CD14-positive monocyte (primary cell): ENCODE measurements around the gene MYH7B. TPM values are rescaled to one million over a fixed set of nuclear protein-coding genes. Genes with fewer than 3 reads are reported as not detected.
A peak's percentile ranks its signal among the peaks of the same experiment; 100 is the strongest.

Experiments
- DNase-seq, 3 donors: peaks; one replicate each; pipeline ENCODE4 v3.0.0-alpha.2; 2011 to 2022
- H2AFZ ChIP-seq: 2 replicates; pipeline ENCODE4 v1.6.0; 2012; ENCODE audit warnings: mild to moderate bottlenecking, low read depth, low read length, inconsistent platforms; ENCODE audit not compliant: insufficient read depth, poor library complexity, severe bottlenecking
- H3K27ac ChIP-seq, 2 donors: 1 replicate in 1 of 2; 2 replicates in 1 of 2; pipeline ENCODE4 v1.5.1; 2012 to 2013; ENCODE audit warnings: low read length in 2 of 2, control low read depth in 1 of 2, inconsistent platforms in 1 of 2, low read depth in 1 of 2, mild to moderate bottlenecking in 1 of 2
- H3K27me3 ChIP-seq, 2 donors: one replicate each; pipeline versions ENCODE4 v1.6.0 to v1.6.1; 2011 to 2013; ENCODE audit warnings: low read length in 2 of 2; ENCODE audit not compliant: control insufficient read depth in 2 of 2, insufficient read depth in 2 of 2
- H3K36me3 ChIP-seq, 2 donors: replicated peaks in 1 of 2; 1 replicate in 1 of 2; 2 replicates in 1 of 2; pipeline versions ENCODE4 v1.5.1 to v1.6.1; 2012 to 2013; ENCODE audit warnings: low read length in 2 of 2, control low read depth in 1 of 2, inconsistent platforms in 1 of 2, mild to moderate bottlenecking in 1 of 2; ENCODE audit not compliant: insufficient read depth in 2 of 2, control insufficient read depth in 1 of 2
- H3K4me1 ChIP-seq, 2 donors: 1 replicate in 1 of 2; 2 replicates in 1 of 2; pipeline versions ENCODE4 v1.5.1 to v1.6.1; 2012 to 2013; ENCODE audit warnings: low read length in 2 of 2, control low read depth in 1 of 2, inconsistent platforms in 1 of 2, mild to moderate bottlenecking in 1 of 2, moderate library complexity in 1 of 2; ENCODE audit not compliant: insufficient read depth in 2 of 2, control insufficient read depth in 1 of 2
- H3K4me2 ChIP-seq: replicated peaks from 2 replicates; pipeline ENCODE3; 2012; ENCODE audit warnings: low read length, moderate library complexity, mild to moderate bottlenecking; ENCODE audit not compliant: poor library complexity, severe bottlenecking; ENCODE audit errors: extremely low read depth
- H3K4me3 ChIP-seq, 3 experiments: fragments of 200-600 bp in 1 of 3; sonication (generic) in 1 of 3; replicated peaks in 1 of 3; 1 replicate in 2 of 3; 2 replicates in 1 of 3; pipeline ENCODE4 v1.5.1; 2011 to 2013; ENCODE audit warnings: low read length in 3 of 3, mild to moderate bottlenecking in 3 of 3, control low read depth in 2 of 3, low read depth in 2 of 3, inconsistent platforms in 1 of 3, moderate library complexity in 1 of 3
- H3K79me2 ChIP-seq: 2 replicates; pipeline ENCODE4 v1.6.0; 2012; ENCODE audit warnings: mild to moderate bottlenecking, control low read depth, inconsistent platforms, low read length, moderate library complexity; ENCODE audit not compliant: insufficient read depth
- H3K9ac ChIP-seq: 2 replicates; pipeline ENCODE4 v1.6.0; 2017; ENCODE audit warnings: low read length, mild to moderate bottlenecking; ENCODE audit not compliant: insufficient read depth, poor library complexity, severe bottlenecking
- H3K9me3 ChIP-seq, 2 donors: replicated peaks in 1 of 2; 1 replicate in 1 of 2; 2 replicates in 1 of 2; pipeline versions ENCODE4 v1.5.1 to v1.6.1; 2012 to 2013; ENCODE audit warnings: low read length in 2 of 2, control low read depth in 1 of 2; ENCODE audit not compliant: control insufficient read depth in 1 of 2, insufficient read depth in 1 of 2
- H4K20me1 ChIP-seq: 2 replicates; pipeline ENCODE4 v1.6.0; 2012; ENCODE audit warnings: mild to moderate bottlenecking, low read length, control low read depth, moderate library complexity; ENCODE audit not compliant: insufficient read depth
- H3K27ac Mint-ChIP-seq, 7 donors: one replicate each; pipeline ENCODE4 v1.8.0; 2020; ENCODE audit warnings: mild to moderate bottlenecking in 7 of 7, mixed read lengths in 7 of 7, moderate library complexity in 6 of 7, inconsistent platforms in 2 of 7
- H3K27me3 Mint-ChIP-seq, 3 donors: one replicate each; pipeline ENCODE4 v1.8.0; 2021 to 2022; ENCODE audit warnings: low read depth in 3 of 3, mild to moderate bottlenecking in 3 of 3, mixed read lengths in 3 of 3, moderate library complexity in 3 of 3, inconsistent platforms in 1 of 3
- H3K36me3 Mint-ChIP-seq, 2 donors: one replicate each; pipeline ENCODE4 v1.8.0; 2020; ENCODE audit warnings: mixed read lengths in 2 of 2, inconsistent platforms in 1 of 2, mild to moderate bottlenecking in 1 of 2
- H3K4me1 Mint-ChIP-seq: one replicate; pipeline ENCODE4 v1.8.0; 2020; ENCODE audit warnings: mild to moderate bottlenecking, mixed read lengths
- H3K4me3 Mint-ChIP-seq, 2 donors: one replicate each; pipeline ENCODE4 v1.8.0; 2020; ENCODE audit warnings: mild to moderate bottlenecking in 2 of 2, mixed read lengths in 2 of 2, moderate library complexity in 1 of 2
- H3K9me3 Mint-ChIP-seq, 7 donors: one replicate each; pipeline ENCODE4 v1.8.0; 2020 to 2022; ENCODE audit warnings: mixed read lengths in 7 of 7, mild to moderate bottlenecking in 6 of 7, moderate library complexity in 6 of 7, inconsistent platforms in 2 of 7
- WGBS: methylation state at CpG from one replicate; pipeline ENCODE4 v1.1.5; 2013; ENCODE audit warnings: missing lambda C conversion rate; ENCODE audit not compliant: insufficient coverage; 5-methylcytosine and 5-hydroxymethylcytosine counted together
- intact Hi-C, 2 donors: fragments of 100-400 bp; cut with micrococcal nuclease; formaldehyde crosslinking; loops; one replicate each; pipeline versions ENCODE4 v1.15.0 to v1.15.1; 2023
- polyA plus RNA-seq, 3 donors: library from polyadenylated mRNA; depleted of rRNA in 1 of 3; unstranded in 2 of 3; stranded (reverse) in 1 of 3; fragments of 300-500 nt in 2 of 3; fragments of >200 nt in 1 of 3; fragmentation: Illumina TruSeq in 2 of 3; gene quantifications; 1 replicate in 2 of 3; 2 replicates in 1 of 3; pipeline ENCODE4 v1.2.3, GENCODE V29; 2012 to 2021
- TF ChIP-seq, protein P1 (sequence below): fragments of 200-600 bp; IDR thresholded peaks from one replicate; pipeline ENCODE4 v1.8.0; 2022; ENCODE audit warnings: antibody characterized with exemption, mild to moderate bottlenecking

The MYH7B gene
- polyA plus RNA-seq, 3 donors, result 0.75 TPM; not detected in 2

GRCh38 chr20:34925341-34925740 lies 30.3 kb upstream of the MYH7B start:
- H3K4me2 ChIP-seq, result no peak overlapping the region
- peaks cover 0 to 4% (median 0%) of the 10 kb centered on the region in 3 donors for H3K27me3 Mint-ChIP-seq
- peak overlapping the region in 3 of 7 donors; percentile 32 to 63 (median 40) for H3K27ac Mint-ChIP-seq
- no peaks in the 10 kb centered on the region for H3K27me3 ChIP-seq
- no peak overlapping the region for H3K9ac ChIP-seq
- H4K20me1 ChIP-seq, result no peaks in the 10 kb centered on the region
- peaks cover 1% of the 10 kb centered on the region for H3K4me1 Mint-ChIP-seq
- H3K9me3 Mint-ChIP-seq, result no peaks in the 10 kb centered on the region
- WGBS, result no CpG with 5 or more reads among the region's 3 CpGs
- no peak overlapping the region for H2AFZ ChIP-seq
- no peak overlapping the region for H3K4me3 ChIP-seq
- no peaks in the 10 kb centered on the region for H3K4me1 ChIP-seq
- H3K9me3 ChIP-seq, result no peaks in the 10 kb centered on the region
- H3K36me3 ChIP-seq, result peaks cover 90 to 100% of the 10 kb centered on the region in 2 donors
- H3K79me2 ChIP-seq, result no peaks in the 10 kb centered on the region
- no peak overlapping the region for H3K4me3 Mint-ChIP-seq
- H3K27ac ChIP-seq, result no peak overlapping the region
- no peak for DNase-seq
- intact Hi-C loops, result no loop called here
- H3K36me3 Mint-ChIP-seq, result peaks cover 0 to 52% of the 10 kb centered on the region in 2 donors
- TF ChIP-seq, protein P1, sequence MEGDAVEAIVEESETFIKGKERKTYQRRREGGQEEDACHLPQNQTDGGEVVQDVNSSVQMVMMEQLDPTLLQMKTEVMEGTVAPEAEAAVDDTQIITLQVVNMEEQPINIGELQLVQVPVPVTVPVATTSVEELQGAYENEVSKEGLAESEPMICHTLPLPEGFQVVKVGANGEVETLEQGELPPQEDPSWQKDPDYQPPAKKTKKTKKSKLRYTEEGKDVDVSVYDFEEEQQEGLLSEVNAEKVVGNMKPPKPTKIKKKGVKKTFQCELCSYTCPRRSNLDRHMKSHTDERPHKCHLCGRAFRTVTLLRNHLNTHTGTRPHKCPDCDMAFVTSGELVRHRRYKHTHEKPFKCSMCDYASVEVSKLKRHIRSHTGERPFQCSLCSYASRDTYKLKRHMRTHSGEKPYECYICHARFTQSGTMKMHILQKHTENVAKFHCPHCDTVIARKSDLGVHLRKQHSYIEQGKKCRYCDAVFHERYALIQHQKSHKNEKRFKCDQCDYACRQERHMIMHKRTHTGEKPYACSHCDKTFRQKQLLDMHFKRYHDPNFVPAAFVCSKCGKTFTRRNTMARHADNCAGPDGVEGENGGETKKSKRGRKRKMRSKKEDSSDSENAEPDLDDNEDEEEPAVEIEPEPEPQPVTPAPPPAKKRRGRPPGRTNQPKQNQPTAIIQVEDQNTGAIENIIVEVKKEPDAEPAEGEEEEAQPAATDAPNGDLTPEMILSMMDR, result no peak

DNA sequence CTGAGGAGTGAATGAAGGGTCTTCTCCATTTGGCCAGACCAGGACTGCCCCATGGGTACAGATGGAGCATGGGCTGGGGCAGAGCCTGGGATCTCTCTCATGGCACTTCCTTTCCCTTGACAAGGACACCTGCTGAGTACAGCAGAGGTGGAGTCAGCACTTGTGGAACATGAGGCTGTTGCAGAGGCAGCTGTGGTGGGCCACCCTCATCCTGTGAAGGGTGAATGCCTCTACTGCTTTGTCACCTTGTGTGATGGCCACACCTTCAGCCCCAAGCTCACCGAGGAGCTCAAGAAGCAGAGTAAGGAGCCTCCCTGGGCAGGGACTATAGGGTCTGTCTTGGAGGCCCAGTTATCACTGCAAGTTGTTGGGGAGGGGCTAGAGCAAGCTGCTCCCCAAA lies 29.7 kb upstream of the MYH7B start:
- no peaks in the 10 kb centered on the region for H3K9me3 Mint-ChIP-seq
- no peak overlapping the region for H2AFZ ChIP-seq
- TF ChIP-seq, protein P1, result no peak
- H3K9ac ChIP-seq, result no peak overlapping the region
- DNase-seq, result no peak
- peak overlapping the region in 4 of 7 donors; percentile 17 to 54 (median 36) for H3K27ac Mint-ChIP-seq
- H4K20me1 ChIP-seq, result no peaks in the 10 kb centered on the region
- no peak overlapping the region for H3K4me3 ChIP-seq
- no peaks in the 10 kb centered on the region for H3K79me2 ChIP-seq
- no peak overlapping the region for H3K4me2 ChIP-seq
- H3K36me3 ChIP-seq, result peaks cover 89 to 100% of the 10 kb centered on the region in 2 donors
- no peaks in the 10 kb centered on the region for H3K27me3 ChIP-seq
- peaks cover 0 to 4% (median 0%) of the 10 kb centered on the region in 3 donors for H3K27me3 Mint-ChIP-seq
- peak overlapping the region in 1 of 2 donors; percentile 31 for H3K27ac ChIP-seq
- intact Hi-C loops, result no loop called here
- no peaks in the 10 kb centered on the region for H3K9me3 ChIP-seq
- no peak overlapping the region for H3K4me3 Mint-ChIP-seq
- no peaks in the 10 kb centered on the region for H3K4me1 ChIP-seq
- no peaks in the 10 kb centered on the region for H3K4me1 Mint-ChIP-seq
- peaks cover 0 to 59% of the 10 kb centered on the region in 2 donors for H3K36me3 Mint-ChIP-seq
- WGBS, result no CpG with 5 or more reads among the region's 1 CpG
